H9 (cell line): ENCODE results near the gene MT4. TPM values are rescaled to one million over a fixed set of nuclear protein-coding genes. Genes with fewer than 3 reads are reported as not detected.

Source experiments
- DNase-seq: peaks from one replicate; pipeline ENCODE4 v3.0.0-alpha.2; 2017
- H2AFZ ChIP-seq: one replicate; pipeline ENCODE4 v1.6.1; 2013; ENCODE audit warnings: mild to moderate bottlenecking, low read length, control low read depth, moderate library complexity
- H2AK5ac ChIP-seq: 2 replicates; pipeline ENCODE4 v1.6.1; 2013; ENCODE audit warnings: low read length, control low read depth, mixed read lengths; ENCODE audit not compliant: insufficient read length
- H2BK120ac ChIP-seq: one replicate; pipeline ENCODE4 v1.6.1; 2013; ENCODE audit warnings: low read depth, mild to moderate bottlenecking, low read length, control low read depth, inconsistent platforms; ENCODE audit not compliant: poor library complexity, severe bottlenecking
- H2BK12ac ChIP-seq: 2 replicates; pipeline ENCODE4 v1.6.1; 2013; ENCODE audit warnings: low read length, control low read depth, mixed read lengths, low read depth; ENCODE audit not compliant: insufficient read length
- H2BK15ac ChIP-seq: 2 replicates; pipeline ENCODE4 v1.6.1; 2013; ENCODE audit warnings: low read depth, low read length, control low read depth
- H2BK20ac ChIP-seq: one replicate; pipeline ENCODE4 v1.6.1; 2013; ENCODE audit warnings: low read depth, mild to moderate bottlenecking, low read length, control low read depth, inconsistent platforms; ENCODE audit not compliant: poor library complexity, severe bottlenecking
- H2BK5ac ChIP-seq: 2 replicates; pipeline ENCODE4 v1.6.1; 2013; ENCODE audit warnings: low read length, control low read depth, mixed read lengths; ENCODE audit not compliant: insufficient read length
- H3K14ac ChIP-seq: 2 replicates; pipeline ENCODE4 v1.6.1; 2013; ENCODE audit warnings: low read length, control low read depth; ENCODE audit not compliant: insufficient read depth
- H3K18ac ChIP-seq: 2 replicates; pipeline ENCODE4 v1.6.1; 2013; ENCODE audit warnings: low read depth, mild to moderate bottlenecking, mixed read lengths, low read length, control low read depth; ENCODE audit not compliant: insufficient read length
- H3K23ac ChIP-seq: 2 replicates; pipeline ENCODE4 v1.6.1; 2013; ENCODE audit warnings: low read length, control low read depth, mixed read lengths, low read depth; ENCODE audit not compliant: insufficient read length
- H3K23me2 ChIP-seq: 2 replicates; pipeline ENCODE4 v1.6.1; 2013; ENCODE audit warnings: low read depth, mild to moderate bottlenecking, mixed read lengths, low read length, control low read depth; ENCODE audit not compliant: insufficient read length, poor library complexity, severe bottlenecking
- H3K27ac ChIP-seq: 2 replicates; pipeline ENCODE4 v1.5.1; 2013; ENCODE audit warnings: low read length, control low read depth, mixed read lengths, low read depth; ENCODE audit not compliant: insufficient read length
- H3K27me3 ChIP-seq: 2 replicates; pipeline ENCODE4 v1.6.1; 2013; ENCODE audit warnings: low read length, control low read depth, inconsistent platforms; ENCODE audit not compliant: insufficient read depth
- H3K4ac ChIP-seq: 2 replicates; pipeline ENCODE4 v1.6.1; 2013; ENCODE audit warnings: low read depth, mild to moderate bottlenecking, control low read depth, inconsistent platforms, low read length, moderate library complexity
- H3K4me1 ChIP-seq: 2 replicates; pipeline ENCODE4 v1.6.1; 2013; ENCODE audit warnings: low read length, control low read depth, inconsistent platforms; ENCODE audit not compliant: insufficient read depth
- H3K4me2 ChIP-seq: 2 replicates; pipeline ENCODE4 v1.6.1; 2013; ENCODE audit warnings: low read length, control low read depth, mixed read lengths; ENCODE audit not compliant: insufficient read length, insufficient read depth
- H3K56ac ChIP-seq: 2 replicates; pipeline ENCODE4 v1.6.1; 2013; ENCODE audit warnings: low read depth, mild to moderate bottlenecking, mixed read lengths, low read length, control low read depth; ENCODE audit not compliant: insufficient read length
- H3K79me1 ChIP-seq: 2 replicates; pipeline ENCODE4 v1.6.1; 2013; ENCODE audit warnings: low read depth, mild to moderate bottlenecking, moderate library complexity, low read length, control low read depth, inconsistent platforms; ENCODE audit not compliant: insufficient read depth, poor library complexity, severe bottlenecking
- H3K79me2 ChIP-seq: 2 replicates; pipeline ENCODE4 v1.6.1; 2013; ENCODE audit warnings: low read length, control low read depth, inconsistent platforms; ENCODE audit not compliant: insufficient read depth
- H3K9ac ChIP-seq: 2 replicates; pipeline ENCODE4 v1.6.1; 2013; ENCODE audit warnings: low read length, control low read depth, mixed read lengths; ENCODE audit not compliant: insufficient read length; ENCODE audit errors: extremely low read depth
- H3K9me3 ChIP-seq: one replicate; pipeline ENCODE4 v1.6.1; 2013; ENCODE audit warnings: low read depth, low read length, inconsistent platforms; ENCODE audit not compliant: control insufficient read depth
- H3T11ph ChIP-seq: one replicate; pipeline ENCODE4 v1.6.1; 2013; ENCODE audit warnings: mild to moderate bottlenecking, low read length, control low read depth, inconsistent platforms
- H4K20me1 ChIP-seq: one replicate; pipeline ENCODE4 v1.6.1; 2013; ENCODE audit not compliant: control insufficient read depth, insufficient read length, insufficient read depth
- H4K5ac ChIP-seq: 2 replicates; pipeline ENCODE4 v1.6.1; 2013; ENCODE audit warnings: low read depth, mild to moderate bottlenecking, mixed read lengths, low read length, control low read depth; ENCODE audit not compliant: insufficient read length
- H4K8ac ChIP-seq: replicated peaks from 2 replicates; pipeline ENCODE4 v1.6.1; 2013; ENCODE audit warnings: low read length, control low read depth, mixed read lengths, low read depth; ENCODE audit not compliant: insufficient read length
- H4K91ac ChIP-seq: 2 replicates; pipeline ENCODE4 v1.6.1; 2013; ENCODE audit warnings: low read depth, mild to moderate bottlenecking, moderate library complexity, mixed read lengths, low read length, control low read depth; ENCODE audit not compliant: insufficient read length
- H3K27ac Mint-ChIP-seq, 3 experiments: 2 replicates in 2 of 3; 3 replicates in 1 of 3; pipeline ENCODE4 v1.8.0; 2020 to 2021; ENCODE audit warnings: mixed read lengths in 3 of 3, mild to moderate bottlenecking in 1 of 3, moderate library complexity in 1 of 3
- H3K27me3 Mint-ChIP-seq: 2 replicates; pipeline ENCODE4 v1.8.0; 2021; ENCODE audit warnings: low read depth, mild to moderate bottlenecking, moderate library complexity, mixed read lengths
- H3K36me3 Mint-ChIP-seq, 3 experiments: 2 replicates in 2 of 3; 3 replicates in 1 of 3; pipeline ENCODE4 v1.8.0; 2020 to 2021; ENCODE audit warnings: low read depth in 3 of 3, mixed read lengths in 3 of 3; ENCODE audit not compliant: insufficient read depth in 1 of 3
- H3K4me1 Mint-ChIP-seq, 2 experiments: 2 replicates each; pipeline ENCODE4 v1.8.0; 2020; ENCODE audit warnings: mixed read lengths in 2 of 2
- H3K4me3 Mint-ChIP-seq, 2 experiments: 2 replicates in 1 of 2; 3 replicates in 1 of 2; pipeline ENCODE4 v1.8.0; 2020 to 2021; ENCODE audit warnings: mild to moderate bottlenecking in 2 of 2, mixed read lengths in 2 of 2, moderate library complexity in 1 of 2
- H3K9me3 Mint-ChIP-seq, 2 experiments: 2 replicates in 1 of 2; 3 replicates in 1 of 2; pipeline ENCODE4 v1.8.0; 2020; ENCODE audit warnings: mild to moderate bottlenecking in 2 of 2, mixed read lengths in 2 of 2, moderate library complexity in 1 of 2
- CTCF ChIP-seq: fragments of 200-600 bp; sonication (generic); conservative IDR thresholded peaks from 3 replicates; pipeline ENCODE4 v1.8.0; 2021; ENCODE audit warnings: antibody characterized with exemption, mild to moderate bottlenecking
- whole genome bisulfite sequencing: extraction: QIAGEN DNeasy Blood & Tissue Kit; methylation state at CpG from one replicate; pipeline ENCODE4 v1.1.7; 2013; ENCODE audit warnings: missing lambda C conversion rate, low lambda C conversion rate, mixed read lengths; ENCODE audit not compliant: insufficient read length; ENCODE audit errors: extremely low coverage; 5-methylcytosine and 5-hydroxymethylcytosine counted together
- total RNA-seq: library from RNA; stranded (reverse); gene quantifications from 2 replicates; pipeline ENCODE4 v1.2.1, GENCODE V29; 2021

MT4 gene
- total RNA-seq, 1 experiment from 2014 or later, result not detected

- no peak overlapping the region for H2AFZ ChIP-seq
- H2BK20ac ChIP-seq, result no peak overlapping the region
- no peak overlapping the region for H2AK5ac ChIP-seq
- H3K14ac ChIP-seq, result no peak overlapping the region
- no peak overlapping the region for H2BK5ac ChIP-seq
- no peaks in the 10 kb centered on the region for H4K20me1 ChIP-seq
- no peaks in the 10 kb centered on the region for H3K9me3 ChIP-seq
- no peak for TF ChIP-seq CTCF
- H3K23ac ChIP-seq, result no peak overlapping the region
- H2BK12ac ChIP-seq, result no peak overlapping the region
- H3K27ac Mint-ChIP-seq, result no peak overlapping the region
- no peak overlapping the region for H3T11ph ChIP-seq
- H3K79me2 ChIP-seq, result no peaks in the 10 kb centered on the region
- H2BK120ac ChIP-seq, result no peak overlapping the region
- H3K27ac ChIP-seq, result no peak overlapping the region
- H4K8ac ChIP-seq, result no peak overlapping the region
- H3K9me3 Mint-ChIP-seq, result no peaks in the 10 kb centered on the region
- no peaks in the 10 kb centered on the region for H3K23me2 ChIP-seq
- H4K91ac ChIP-seq, result no peak overlapping the region
- no peak for DNase-seq
- no peak overlapping the region for H3K56ac ChIP-seq
- H3K4me2 ChIP-seq, result no peak overlapping the region
- H3K4me1 Mint-ChIP-seq, result peaks cover 0 to 3% of the 10 kb centered on the region in 2 experiments; a peak in 2 of 4 replicates
- H4K5ac ChIP-seq, result no peak overlapping the region
- H3K4me1 ChIP-seq, result no peaks in the 10 kb centered on the region
- H3K27me3 ChIP-seq, result no peaks in the 10 kb centered on the region
- no peak overlapping the region for H3K9ac ChIP-seq
- H3K18ac ChIP-seq, result no peak overlapping the region
- no peak overlapping the region for H3K4me3 Mint-ChIP-seq
- H3K79me1 ChIP-seq, result no peaks in the 10 kb centered on the region
- no peak overlapping the region for H2BK15ac ChIP-seq
- H3K36me3 Mint-ChIP-seq, result no peaks in the 10 kb centered on the region
- no peak overlapping the region for H3K4ac ChIP-seq
- peaks cover 34% of the 10 kb centered on the region for H3K27me3 Mint-ChIP-seq
- no CpG with 5 or more reads among the region's 8 CpGs for WGBS
Measured at GRCh38 chr16:56558024-56558747, 6.7 kb upstream of the MT4 start.
